ENCODE results near the gene STAC3. TPM values are rescaled to one million over a fixed set of nuclear protein-coding genes. Genes with fewer than 3 reads are reported as not detected.

Gene STAC3
- total and polyA plus RNA-seq, 9 of the 15 experiments (the other 6 are each of a cell fraction or from before 2014, with no cell fraction given), result 0.45 to 6.4 (median 3.3) TPM

DNA sequence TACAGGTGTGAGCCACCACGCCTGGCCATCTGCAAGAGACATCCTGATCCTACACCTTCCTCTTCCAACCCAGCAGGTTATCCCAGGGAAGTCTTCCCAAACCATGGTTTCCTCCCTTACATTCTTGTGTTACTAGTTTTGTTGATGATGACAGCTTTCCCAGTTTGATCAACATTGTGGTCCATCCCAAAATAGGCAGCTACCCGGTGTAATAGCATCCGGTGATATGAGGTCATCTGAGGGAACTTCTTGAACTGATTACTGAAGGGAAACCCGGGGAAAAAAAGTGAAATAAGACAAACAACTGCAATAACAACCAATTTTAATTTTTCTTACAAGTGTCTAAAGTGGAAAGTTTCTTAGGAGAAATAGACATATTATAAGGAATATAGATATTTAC lies 45.3 kb upstream of the STAC3 start:
- FAIRE-seq, result no peak
- H4K20me1 ChIP-seq (replicated peaks; ENCODE audit: control insufficient read depth, insufficient read depth, low read length), result no peaks in the 10 kb centered on the region
- TF ChIP-seq ZNF766 (CRISPR knock-in tag; conservative IDR thresholded peaks at IDR 0.05), result no peak
- no peak for TF ChIP-seq SAP30 (IDR thresholded peaks at IDR 0.05; ENCODE audit: borderline replicate concordance, insufficient read depth, low read depth, low read length, poor library complexity, severe bottlenecking)
- no peak for TF ChIP-seq PPARD (CRISPR knock-in tag; IDR thresholded peaks at IDR 0.05)
- TF ChIP-seq TAF7 (tag; IDR thresholded peaks at IDR 0.05), result no peak
- no peak for TF ChIP-seq KAT8 (IDR thresholded peaks at IDR 0.05; ENCODE audit: low read depth)
- TF ChIP-seq NFRKB (IDR thresholded peaks at IDR 0.05; ENCODE audit: low read depth), result no peak
- no peak for TF ChIP-seq PHF21A (IDR thresholded peaks at IDR 0.05; ENCODE audit: borderline replicate concordance, low read depth)
- no peak for TF ChIP-seq ZNF57 (CRISPR knock-in tag; IDR thresholded peaks at IDR 0.05)
- TF ChIP-seq PREB (CRISPR knock-in tag; IDR thresholded peaks at IDR 0.05), result no peak
- no peak for TF ChIP-seq ARID1B (IDR thresholded peaks at IDR 0.05)
- TF ChIP-seq, protein P1, sequence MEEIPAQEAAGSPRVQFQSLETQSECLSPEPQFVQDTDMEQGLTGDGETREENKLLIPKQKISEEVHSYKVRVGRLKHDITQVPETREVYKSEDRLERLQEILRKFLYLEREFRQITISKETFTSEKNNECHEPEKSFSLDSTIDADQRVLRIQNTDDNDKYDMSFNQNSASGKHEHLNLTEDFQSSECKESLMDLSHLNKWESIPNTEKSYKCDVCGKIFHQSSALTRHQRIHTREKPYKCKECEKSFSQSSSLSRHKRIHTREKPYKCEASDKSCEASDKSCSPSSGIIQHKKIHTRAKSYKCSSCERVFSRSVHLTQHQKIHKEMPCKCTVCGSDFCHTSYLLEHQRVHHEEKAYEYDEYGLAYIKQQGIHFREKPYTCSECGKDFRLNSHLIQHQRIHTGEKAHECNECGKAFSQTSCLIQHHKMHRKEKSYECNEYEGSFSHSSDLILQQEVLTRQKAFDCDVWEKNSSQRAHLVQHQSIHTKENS (CRISPR knock-in tag; IDR thresholded peaks at IDR 0.05), result no peak
- TF ChIP-seq CBX8 (IDR thresholded peaks at IDR 0.05; ENCODE audit: borderline replicate concordance, extremely low read depth, low read depth, low read length, poor library complexity, severe bottlenecking), result no peak
- TF ChIP-seq ZNF165 (CRISPR knock-in tag; IDR thresholded peaks at IDR 0.05; ENCODE audit: borderline replicate concordance), result no peak
- TF ChIP-seq COPS2 (conservative IDR thresholded peaks at IDR 0.05), result no peak
- no peak for TF ChIP-seq HMG20B (CRISPR knock-in tag; IDR thresholded peaks at IDR 0.05)
- TF ChIP-seq CHD4 (IDR thresholded peaks at IDR 0.05; ENCODE audit: insufficient read depth, insufficient replicate concordance, low read depth, low read length, poor library complexity, severe bottlenecking), result no peak
- H2AFZ ChIP-seq (ENCODE audit: low read depth, low read length), result no peak overlapping the region
- no peak overlapping the region for H3K4me3 ChIP-seq
- ChIA-PET POLR2A (interaction anchor here (0.6 kb wide), 1 partner anchor 11 kb away, joined by 3 read pairs; no protein-coding TSS in a partner anchor), CTCF (ENCODE audit: low intra/inter-chr PET ratio) (no interaction called here)
- BruUV-seq (replicated peaks), result no TSS peak
- no peaks in the 10 kb centered on the region for H3K9me3 ChIP-seq (replicated peaks; ENCODE audit: control insufficient read depth, insufficient read depth, low read depth, low read length)
- H3K9me1 ChIP-seq (ENCODE audit: control insufficient read depth, insufficient read depth, low read length), result no peaks in the 10 kb centered on the region
- H3K36me3 ChIP-seq (ENCODE audit: control insufficient read depth, insufficient read depth, low read length), result peaks cover 29% of the 10 kb centered on the region; the same call in 2 of the 3 replicates
- H3K4me1 ChIP-seq (replicated peaks in 1 of 2; ENCODE audit: control insufficient read depth in 2 of 2, insufficient read depth in 2 of 2, low read length in 2 of 2), result no peaks in the 10 kb centered on the region
- intact Hi-C loops (cut with micrococcal nuclease) (no loop called here), in situ Hi-C loops (cut with MboI) (no loop called here)
- ATAC-seq, result no peak
- H3K79me2 ChIP-seq (ENCODE audit: control insufficient read depth, insufficient read depth, low read length), result no peaks in the 10 kb centered on the region
- no peak overlapping the region for H3K27ac ChIP-seq (ENCODE audit: extremely low read depth, low read depth, low read length)
- no peak for DNase-seq (ENCODE audit: extremely low read depth in 1 of 4, low spot score in 3 of 4)
- 77% methylated on average over 4 of the region's 4 CpGs for WGBS (ENCODE audit: insufficient coverage, low coverage, missing lambda C conversion rate)
- no peak overlapping the region for H3K9ac ChIP-seq (ENCODE audit: insufficient read depth in 1 of 2, low read depth in 2 of 2, low read length in 2 of 2)
- no peaks in the 10 kb centered on the region for H3K27me3 ChIP-seq (ENCODE audit: control insufficient read depth in 2 of 2, insufficient read depth in 2 of 2, low read length in 2 of 2)
- H3K4me2 ChIP-seq (ENCODE audit: insufficient read depth, low read length), result no peak overlapping the region
